Uterus (tissue), 2 donors: ENCODE measurements around the gene SNRPB.

Source experiments
- POLR2A ChIP-seq, 2 donors: fragments of 450-650 bp; IDR thresholded peaks; one replicate each; pipeline ENCODE4 v1.6.1; 2016; ENCODE audit warnings: antibody characterized with exemption in 2 of 2, mild to moderate bottlenecking in 1 of 2, moderate library complexity in 1 of 2
- TF ChIP-seq, protein P1 (sequence below), 4 experiments: fragments of 200-600 bp in 2 of 4; fragments of 450-650 bp in 2 of 4; sonication (generic) in 2 of 4; IDR thresholded peaks; one replicate each; pipeline ENCODE4 v1.5.1; 2016 to 2019; ENCODE audit warnings: antibody characterized with exemption in 4 of 4, mild to moderate bottlenecking in 2 of 4, moderate library complexity in 1 of 4

DNA sequence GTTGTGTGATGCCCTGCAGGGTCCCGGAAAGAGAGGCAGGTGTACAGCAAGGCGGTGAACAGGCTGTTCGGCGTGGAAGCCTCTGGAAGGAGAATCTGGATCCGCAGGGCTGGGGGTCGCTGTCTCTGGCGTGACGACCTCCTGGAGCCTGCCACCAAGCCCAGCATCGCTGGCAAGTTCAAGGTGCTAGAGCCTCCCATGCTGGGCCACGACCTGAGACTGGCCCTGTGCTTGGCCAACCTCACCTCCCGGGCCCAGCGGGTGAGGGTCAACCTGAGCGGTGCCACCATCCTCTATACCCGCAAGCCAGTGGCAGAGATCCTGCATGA, 53.4 kb downstream of the SNRPB start:
- TF ChIP-seq, protein P1, sequence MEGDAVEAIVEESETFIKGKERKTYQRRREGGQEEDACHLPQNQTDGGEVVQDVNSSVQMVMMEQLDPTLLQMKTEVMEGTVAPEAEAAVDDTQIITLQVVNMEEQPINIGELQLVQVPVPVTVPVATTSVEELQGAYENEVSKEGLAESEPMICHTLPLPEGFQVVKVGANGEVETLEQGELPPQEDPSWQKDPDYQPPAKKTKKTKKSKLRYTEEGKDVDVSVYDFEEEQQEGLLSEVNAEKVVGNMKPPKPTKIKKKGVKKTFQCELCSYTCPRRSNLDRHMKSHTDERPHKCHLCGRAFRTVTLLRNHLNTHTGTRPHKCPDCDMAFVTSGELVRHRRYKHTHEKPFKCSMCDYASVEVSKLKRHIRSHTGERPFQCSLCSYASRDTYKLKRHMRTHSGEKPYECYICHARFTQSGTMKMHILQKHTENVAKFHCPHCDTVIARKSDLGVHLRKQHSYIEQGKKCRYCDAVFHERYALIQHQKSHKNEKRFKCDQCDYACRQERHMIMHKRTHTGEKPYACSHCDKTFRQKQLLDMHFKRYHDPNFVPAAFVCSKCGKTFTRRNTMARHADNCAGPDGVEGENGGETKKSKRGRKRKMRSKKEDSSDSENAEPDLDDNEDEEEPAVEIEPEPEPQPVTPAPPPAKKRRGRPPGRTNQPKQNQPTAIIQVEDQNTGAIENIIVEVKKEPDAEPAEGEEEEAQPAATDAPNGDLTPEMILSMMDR (IDR thresholded peaks at IDR 0.05) = no peak
- TF ChIP-seq POLR2A (IDR thresholded peaks at IDR 0.05) = no peak
